Hepatocyte (in vitro differentiated cells): ENCODE results near the gene HOXB3. TPM values are rescaled to one million over a fixed set of nuclear protein-coding genes. Genes with fewer than 3 reads are reported as not detected.

Experiments
- DNase-seq: peaks from one replicate; pipeline ENCODE4 v3.0.0-alpha.2; 2016; ENCODE audit warnings: low spot score
- H2AFZ ChIP-seq: fragments of 200-600 bp; sonication (generic); 2 replicates; pipeline ENCODE4 v1.6.0; 2016; ENCODE audit warnings: antibody characterized with exemption, mild to moderate bottlenecking
- H3K27ac ChIP-seq: fragments of 200-600 bp; sonication (generic); 2 replicates; pipeline ENCODE4 v1.5.1; 2016; ENCODE audit warnings: mild to moderate bottlenecking
- H3K27me3 ChIP-seq: fragments of 200-600 bp; sonication (generic); 2 replicates; pipeline ENCODE4 v1.6.1; 2016
- H3K36me3 ChIP-seq: fragments of 200-600 bp; sonication (generic); replicated peaks from 2 replicates; pipeline ENCODE4 v1.5.1; 2016; ENCODE audit warnings: low read depth; ENCODE audit not compliant: insufficient read depth
- H3K4me1 ChIP-seq: fragments of 200-600 bp; sonication (generic); 2 replicates; pipeline ENCODE4 v1.5.1; 2016; ENCODE audit warnings: mild to moderate bottlenecking, moderate library complexity; ENCODE audit not compliant: insufficient read depth
- H3K4me2 ChIP-seq: fragments of 200-600 bp; sonication (generic); 2 replicates; pipeline ENCODE4 v1.6.0; 2016
- H3K4me3 ChIP-seq: fragments of 200-600 bp; sonication (generic); 2 replicates; pipeline ENCODE4 v1.5.1; 2016; ENCODE audit warnings: mild to moderate bottlenecking
- H3K79me2 ChIP-seq: fragments of 200-600 bp; sonication (generic); 2 replicates; pipeline ENCODE4 v1.6.0; 2017; ENCODE audit warnings: mild to moderate bottlenecking
- H3K9me2 ChIP-seq: fragments of 200-600 bp; sonication (generic); replicated peaks from 2 replicates; pipeline ENCODE4 v1.6.0; 2017; ENCODE audit warnings: mild to moderate bottlenecking; ENCODE audit not compliant: insufficient read depth
- H3K9me3 ChIP-seq: fragments of 200-600 bp; sonication (generic); 2 replicates; pipeline ENCODE4 v1.5.1; 2016; ENCODE audit warnings: low read depth, mild to moderate bottlenecking
- H4K20me1 ChIP-seq: fragments of 200-600 bp; sonication (generic); 2 replicates; pipeline ENCODE4 v1.6.0; 2016; ENCODE audit warnings: mild to moderate bottlenecking; ENCODE audit not compliant: insufficient read depth, poor library complexity, severe bottlenecking
- EZH2 ChIP-seq: fragments of 200-600 bp; sonication (generic); IDR thresholded peaks from 2 replicates; pipeline ENCODE4 v1.6.1; 2016; ENCODE audit warnings: antibody characterized with exemption, mild to moderate bottlenecking, borderline replicate concordance
- EZH2phosphoT487 ChIP-seq: fragments of 200-600 bp; sonication (generic); IDR thresholded peaks from one replicate; pipeline ENCODE4 v1.6.1; 2018; ENCODE audit warnings: antibody characterized with exemption, mild to moderate bottlenecking, low read depth, moderate library complexity; ENCODE audit not compliant: unreplicated experiment, severe bottlenecking
- WGBS: methylation state at CpG from one replicate; pipeline ENCODE4 v1.1.6; 2016; ENCODE audit warnings: low lambda C conversion rate; ENCODE audit errors: missing lambda C conversion rate; 5-methylcytosine and 5-hydroxymethylcytosine counted together
- polyA plus RNA-seq: library from polyadenylated mRNA; unstranded; fragments of >200 nt; fragmentation: Nextera tagmentation; extraction: Ambion mirVana; gene quantifications from 2 replicates; pipeline ENCODE4 v1.2.1, GENCODE V29; 2016
- total RNA-seq: library from RNA; depleted of rRNA; stranded (reverse); fragments of >200 nt; gene quantifications from 2 replicates; pipeline ENCODE4 v1.2.3, GENCODE V29; 2014
- TF ChIP-seq, protein P1 (sequence below): fragments of 200-600 bp; sonication (generic); IDR thresholded peaks from 2 replicates; pipeline ENCODE4 v1.5.1; 2016; ENCODE audit warnings: antibody characterized with exemption, mild to moderate bottlenecking; ENCODE audit not compliant: poor library complexity

Gene HOXB3
- total and polyA plus RNA-seq, 2 experiments from 2014 or later = 1.8 to 5.9 TPM

DNA sequence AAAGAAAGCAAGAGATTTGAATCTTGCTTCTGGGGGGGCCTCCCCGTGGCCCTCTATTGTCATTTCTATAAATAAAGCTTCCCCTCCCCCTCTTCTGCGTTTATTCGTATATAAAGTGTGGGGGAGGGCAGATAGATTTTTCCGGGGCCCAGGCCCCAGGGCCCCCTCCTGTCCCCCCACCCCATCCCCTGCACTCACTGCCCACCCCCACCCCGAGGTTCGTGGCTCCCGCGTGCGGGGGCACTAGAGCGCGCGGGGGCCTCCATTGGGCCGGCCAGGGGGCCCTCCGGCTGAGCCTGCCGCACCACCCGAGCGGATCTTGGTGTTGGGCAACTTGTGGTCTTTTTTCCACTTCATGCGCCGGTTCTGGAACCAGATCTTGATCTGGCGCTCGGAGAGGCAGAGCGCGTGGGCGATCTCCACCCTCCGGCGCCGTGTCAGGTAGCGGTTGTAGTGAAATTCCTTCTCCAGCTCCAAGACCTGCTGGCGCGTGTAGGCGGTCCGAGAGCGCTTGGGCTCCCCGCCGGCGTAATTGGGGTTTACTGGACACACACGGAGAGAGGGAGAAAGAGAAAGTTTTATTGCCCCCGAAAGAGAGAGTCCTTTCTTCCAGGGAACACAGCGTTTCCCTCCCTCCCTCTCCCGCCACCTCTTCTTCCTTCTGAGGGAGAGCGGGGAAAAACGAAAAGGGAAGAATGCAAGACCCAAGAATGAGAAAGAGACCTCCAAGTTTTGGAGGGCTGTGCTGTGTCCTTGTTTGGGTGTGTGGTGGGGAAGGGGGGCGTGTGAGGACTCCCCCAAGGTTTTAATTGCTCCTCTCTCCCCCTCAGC, 13.3 kb downstream of the HOXB3 start:
- no peaks in the 10 kb centered on the region for H3K9me2 ChIP-seq
- peak overlapping the region; percentile 91 for H3K4me2 ChIP-seq
- H4K20me1 ChIP-seq = no peaks in the 10 kb centered on the region
- peaks cover 16% of the 10 kb centered on the region for H3K79me2 ChIP-seq
- H3K27me3 ChIP-seq = peaks cover 92% of the 10 kb centered on the region
- peak overlapping the region; percentile 68 for H3K27ac ChIP-seq
- no peaks in the 10 kb centered on the region for H3K9me3 ChIP-seq
- H3K36me3 ChIP-seq = no peaks in the 10 kb centered on the region
- H2AFZ ChIP-seq = no peak overlapping the region
- peak; percentile 58 for DNase-seq
- 6% methylated on average over 41 of the region's 43 CpGs for WGBS
- H3K4me3 ChIP-seq = peak overlapping the region; percentile 26
- peaks cover 9% of the 10 kb centered on the region for H3K4me1 ChIP-seq
- TF ChIP-seq, protein P1, sequence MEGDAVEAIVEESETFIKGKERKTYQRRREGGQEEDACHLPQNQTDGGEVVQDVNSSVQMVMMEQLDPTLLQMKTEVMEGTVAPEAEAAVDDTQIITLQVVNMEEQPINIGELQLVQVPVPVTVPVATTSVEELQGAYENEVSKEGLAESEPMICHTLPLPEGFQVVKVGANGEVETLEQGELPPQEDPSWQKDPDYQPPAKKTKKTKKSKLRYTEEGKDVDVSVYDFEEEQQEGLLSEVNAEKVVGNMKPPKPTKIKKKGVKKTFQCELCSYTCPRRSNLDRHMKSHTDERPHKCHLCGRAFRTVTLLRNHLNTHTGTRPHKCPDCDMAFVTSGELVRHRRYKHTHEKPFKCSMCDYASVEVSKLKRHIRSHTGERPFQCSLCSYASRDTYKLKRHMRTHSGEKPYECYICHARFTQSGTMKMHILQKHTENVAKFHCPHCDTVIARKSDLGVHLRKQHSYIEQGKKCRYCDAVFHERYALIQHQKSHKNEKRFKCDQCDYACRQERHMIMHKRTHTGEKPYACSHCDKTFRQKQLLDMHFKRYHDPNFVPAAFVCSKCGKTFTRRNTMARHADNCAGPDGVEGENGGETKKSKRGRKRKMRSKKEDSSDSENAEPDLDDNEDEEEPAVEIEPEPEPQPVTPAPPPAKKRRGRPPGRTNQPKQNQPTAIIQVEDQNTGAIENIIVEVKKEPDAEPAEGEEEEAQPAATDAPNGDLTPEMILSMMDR = no peak
- TF ChIP-seq EZH2 = peak; percentile 48

DNA sequence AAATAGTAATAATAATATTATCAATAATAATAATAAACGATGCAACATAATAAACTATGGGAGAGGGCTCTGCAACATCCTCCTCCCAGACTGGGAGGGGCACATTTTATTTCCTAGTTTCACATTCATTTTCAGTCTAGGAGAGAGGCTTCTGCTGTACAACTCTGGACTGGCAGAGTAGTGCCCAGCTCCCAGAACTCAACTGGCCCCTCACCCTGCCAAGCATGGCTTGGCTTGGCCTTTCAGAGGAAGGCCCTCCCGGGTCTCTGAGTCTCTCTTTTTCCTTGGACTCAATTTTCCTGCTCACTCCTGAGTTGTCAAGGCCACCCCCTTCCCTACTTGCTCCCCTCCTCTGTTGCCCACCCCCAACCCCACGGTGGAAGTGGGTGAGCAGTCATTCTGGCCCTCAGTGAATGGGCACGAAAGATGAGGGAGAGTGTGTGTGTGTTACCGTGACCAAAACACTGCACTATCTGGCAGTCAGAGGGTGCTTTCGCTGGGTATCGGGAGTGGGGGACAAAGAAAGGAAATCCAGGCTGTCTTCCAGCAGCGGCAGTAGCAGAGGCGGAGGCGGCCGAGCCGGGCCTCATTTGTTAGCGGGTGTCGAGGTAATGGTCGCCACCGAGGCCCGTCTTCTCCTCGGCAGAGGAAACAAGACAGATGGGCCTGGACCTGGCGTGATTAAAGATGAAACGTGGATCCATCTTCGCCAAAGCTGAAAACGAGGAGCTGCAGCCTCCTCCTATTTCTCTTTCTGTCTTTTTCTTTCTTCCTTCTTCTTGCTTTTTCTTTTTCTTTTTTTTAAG, 14.2 kb downstream of the HOXB3 start:
- TF ChIP-seq, protein P1 = no peak
- TF ChIP-seq EZH2 (no peak), EZH2phosphoT487 (no peak)
- no peak overlapping the region for H2AFZ ChIP-seq

DNA sequence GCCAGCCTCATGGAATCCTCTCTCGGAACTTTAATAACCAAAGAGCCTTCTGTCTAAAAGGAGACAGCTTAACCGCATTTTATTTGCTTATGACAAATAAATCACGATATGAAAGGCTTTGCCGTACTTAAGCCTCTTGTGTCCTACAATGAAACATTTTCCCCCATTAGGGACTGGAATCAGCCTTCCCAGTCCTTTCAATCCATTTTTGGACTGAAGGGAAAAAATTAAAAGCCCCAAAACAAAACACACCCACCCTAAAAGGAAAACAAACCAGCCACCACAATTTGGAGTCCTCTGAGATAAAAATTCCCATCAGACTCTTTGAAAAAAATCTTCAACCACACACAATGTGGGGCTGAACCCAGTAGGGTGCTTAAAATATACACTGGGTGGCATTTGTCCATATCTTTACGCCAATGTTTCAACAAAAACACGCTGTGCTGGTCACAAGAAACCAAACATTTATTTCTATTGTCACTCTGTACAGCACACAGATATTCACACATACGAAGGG, 14.9 kb downstream of the HOXB3 start:
- H3K27ac ChIP-seq = peak overlapping the region; percentile 68
- H3K9me3 ChIP-seq = no peaks in the 10 kb centered on the region
- TF ChIP-seq, protein P1 = no peak
- no peak for TF ChIP-seq EZH2
- TF ChIP-seq EZH2phosphoT487 = no peak
- no peaks in the 10 kb centered on the region for H4K20me1 ChIP-seq
- H2AFZ ChIP-seq = no peak overlapping the region
- DNase-seq = no peak
- no peaks in the 10 kb centered on the region for H3K9me2 ChIP-seq
- H3K27me3 ChIP-seq = peaks cover 92% of the 10 kb centered on the region
- WGBS = 28% methylated on average over 7 of the region's 7 CpGs
- peaks cover 11% of the 10 kb centered on the region for H3K79me2 ChIP-seq
- H3K36me3 ChIP-seq = no peaks in the 10 kb centered on the region
- peak overlapping the region; percentile 91 for H3K4me2 ChIP-seq
- H3K4me3 ChIP-seq = no peak overlapping the region
- H3K4me1 ChIP-seq = peaks cover 17% of the 10 kb centered on the region

More for the DNA sequence above, 14.2 kb downstream of the HOXB3 start:
- Histone ChIP-seq H3K27ac (peak overlapping the region; percentile 68), H3K4me2 (peak overlapping the region; percentile 91), H3K27me3 (peaks cover 92% of the 10 kb centered on the region), H4K20me1 (no peaks in the 10 kb centered on the region), H3K4me1 (peaks cover 13% of the 10 kb centered on the region), H3K9me2 (no peaks in the 10 kb centered on the region), H3K4me3 (no peak overlapping the region), H3K36me3 (no peaks in the 10 kb centered on the region), H3K9me3 (no peaks in the 10 kb centered on the region), H3K79me2 (peaks cover 14% of the 10 kb centered on the region)
- DNase-seq = no peak
- 16% methylated on average over 22 of the region's 22 CpGs for WGBS
